Cardiac fibroblast (primary cell): ENCODE measurements around the gene CLDN22.

ENCODE experiments used
- DNase-seq, 2 donors: peaks; one replicate each; pipeline versions ENCODE4 v3.0.0 to v3.0.0-alpha.2; 2010; ENCODE audit warnings: low read depth in 2 of 2
- H3K4me3 ChIP-seq, 2 donors: replicated peaks in 1 of 2; 1 replicate in 1 of 2; 2 replicates in 1 of 2; pipeline ENCODE4 v1.5.1; 2011; ENCODE audit warnings: low read depth in 2 of 2, low read length in 2 of 2, mild to moderate bottlenecking in 2 of 2, moderate library complexity in 1 of 2
- TF ChIP-seq, protein P1 (sequence below): IDR thresholded peaks from one replicate; pipeline ENCODE4 v1.5.1; 2011; ENCODE audit warnings: low read depth, mild to moderate bottlenecking, low read length, inconsistent platforms

Gene CLDN22

DNA sequence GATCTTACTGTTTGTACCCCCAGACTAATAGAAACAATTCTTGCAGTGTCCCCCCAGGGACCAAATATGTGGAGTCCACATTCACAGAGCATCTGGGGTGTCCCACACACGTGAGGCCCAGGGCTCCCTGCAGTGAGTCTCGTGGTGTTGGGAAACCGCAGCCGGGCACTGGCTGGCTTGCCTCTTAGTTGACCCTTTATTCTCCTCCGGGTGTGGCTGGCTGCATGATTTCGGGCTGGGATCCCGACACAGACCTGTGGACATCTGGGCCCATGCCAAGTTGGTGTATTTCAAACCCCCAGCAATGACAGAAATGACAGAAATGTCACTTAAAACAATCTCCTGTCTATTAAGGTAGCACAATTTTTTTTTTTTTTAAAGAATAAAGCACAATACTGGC, 17.8 kb upstream of the CLDN22 start:
- no peak for DNase-seq
- no peak overlapping the region for H3K4me3 ChIP-seq
- TF ChIP-seq, protein P1, sequence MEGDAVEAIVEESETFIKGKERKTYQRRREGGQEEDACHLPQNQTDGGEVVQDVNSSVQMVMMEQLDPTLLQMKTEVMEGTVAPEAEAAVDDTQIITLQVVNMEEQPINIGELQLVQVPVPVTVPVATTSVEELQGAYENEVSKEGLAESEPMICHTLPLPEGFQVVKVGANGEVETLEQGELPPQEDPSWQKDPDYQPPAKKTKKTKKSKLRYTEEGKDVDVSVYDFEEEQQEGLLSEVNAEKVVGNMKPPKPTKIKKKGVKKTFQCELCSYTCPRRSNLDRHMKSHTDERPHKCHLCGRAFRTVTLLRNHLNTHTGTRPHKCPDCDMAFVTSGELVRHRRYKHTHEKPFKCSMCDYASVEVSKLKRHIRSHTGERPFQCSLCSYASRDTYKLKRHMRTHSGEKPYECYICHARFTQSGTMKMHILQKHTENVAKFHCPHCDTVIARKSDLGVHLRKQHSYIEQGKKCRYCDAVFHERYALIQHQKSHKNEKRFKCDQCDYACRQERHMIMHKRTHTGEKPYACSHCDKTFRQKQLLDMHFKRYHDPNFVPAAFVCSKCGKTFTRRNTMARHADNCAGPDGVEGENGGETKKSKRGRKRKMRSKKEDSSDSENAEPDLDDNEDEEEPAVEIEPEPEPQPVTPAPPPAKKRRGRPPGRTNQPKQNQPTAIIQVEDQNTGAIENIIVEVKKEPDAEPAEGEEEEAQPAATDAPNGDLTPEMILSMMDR = no peak

DNA sequence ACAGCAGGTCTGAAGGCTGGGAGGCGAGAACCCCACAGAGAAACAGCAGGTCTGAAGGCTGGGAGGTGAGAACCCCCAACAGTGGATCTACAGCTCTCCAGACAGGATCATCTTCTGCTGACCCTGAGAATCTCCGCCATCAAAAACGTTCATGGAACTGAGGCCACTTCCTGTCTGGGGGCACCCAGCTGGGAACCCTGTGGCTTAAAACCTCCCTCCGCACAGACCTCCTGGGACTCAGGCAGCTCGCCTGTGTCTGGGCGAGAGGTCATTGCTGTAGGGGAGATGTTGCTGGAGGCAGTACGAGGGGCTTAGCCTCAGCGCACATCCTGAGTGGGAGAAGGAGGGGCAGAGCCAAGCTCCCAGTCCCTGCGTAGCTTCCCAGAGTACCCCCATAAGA, 17.3 kb upstream of the CLDN22 start:
- TF ChIP-seq, protein P1 = no peak
- H3K4me3 ChIP-seq = no peak overlapping the region
- no peak for DNase-seq

DNA sequence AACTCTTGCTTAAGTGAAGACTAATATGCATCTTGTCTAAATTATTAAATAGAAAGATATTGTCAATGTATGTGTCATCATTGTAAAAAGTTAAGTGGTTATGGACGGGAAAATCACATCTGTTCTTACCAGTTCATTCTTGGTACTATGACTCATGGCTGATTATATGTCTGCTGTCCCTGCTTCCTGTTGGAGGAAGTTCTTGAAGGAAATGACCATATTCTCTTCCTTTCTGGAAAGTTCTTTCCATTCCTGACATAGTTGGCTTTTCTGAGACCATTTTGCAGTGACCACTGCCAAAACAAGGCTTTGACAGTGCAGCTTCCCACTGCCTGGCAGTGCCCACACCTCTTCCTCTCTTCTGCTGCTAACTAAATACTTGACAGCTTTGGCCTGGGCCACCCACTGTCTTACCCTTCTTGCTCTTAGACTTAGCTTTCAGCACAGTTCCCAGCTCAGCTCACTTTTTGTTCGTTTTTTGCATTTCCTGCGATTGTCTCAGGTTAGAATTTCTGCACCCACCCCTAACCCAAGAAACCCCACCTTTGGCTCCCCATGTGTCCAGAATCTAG, 15.4 kb upstream of the CLDN22 start:
- peak; percentile 90 to 96 for DNase-seq
- TF ChIP-seq, protein P1 = no peak
- H3K4me3 ChIP-seq = no peak overlapping the region

DNA sequence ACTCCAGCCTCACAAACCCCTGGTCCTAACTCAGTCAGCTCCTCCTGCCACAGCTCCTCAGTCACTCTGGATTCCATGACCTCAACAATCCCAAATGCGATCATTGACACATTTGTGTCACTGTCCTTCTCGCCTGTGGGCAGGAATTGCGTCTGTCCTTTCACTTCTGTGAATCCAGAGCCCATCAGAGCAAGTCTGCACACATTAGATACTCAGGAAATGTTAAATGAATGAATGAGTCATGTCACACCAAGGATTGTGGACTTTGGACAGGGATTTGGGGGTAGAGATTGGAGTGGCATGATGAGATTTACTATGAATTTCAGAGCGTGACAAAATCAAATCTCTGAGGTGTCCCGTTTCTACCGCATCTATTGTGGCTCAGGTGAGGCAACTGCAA, 13.9 kb upstream of the CLDN22 start:
- H3K4me3 ChIP-seq = no peak overlapping the region
- no peak for DNase-seq
- TF ChIP-seq, protein P1 = no peak

DNA sequence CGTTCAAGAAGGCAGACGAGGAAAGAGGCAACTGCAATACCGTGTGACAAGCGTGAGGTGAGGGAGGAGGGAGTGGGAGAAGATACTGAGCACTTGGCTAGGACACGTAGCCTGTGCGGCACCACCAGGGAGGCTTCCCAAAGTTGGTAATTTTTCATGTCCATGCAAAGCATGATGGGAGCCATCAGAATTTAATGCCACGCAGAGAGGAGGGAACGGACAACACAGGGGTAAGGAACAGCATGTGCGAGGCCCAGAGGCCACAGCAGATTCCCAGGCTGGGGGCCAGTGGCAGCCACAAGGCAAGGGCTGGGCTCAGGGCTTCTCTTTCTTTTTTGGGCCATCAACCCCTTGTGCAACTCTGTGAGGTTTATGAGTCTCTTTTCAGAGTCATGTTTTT, 13.1 kb upstream of the CLDN22 start:
- no peak overlapping the region for H3K4me3 ChIP-seq
- no peak for DNase-seq
- TF ChIP-seq, protein P1 = no peak

DNA sequence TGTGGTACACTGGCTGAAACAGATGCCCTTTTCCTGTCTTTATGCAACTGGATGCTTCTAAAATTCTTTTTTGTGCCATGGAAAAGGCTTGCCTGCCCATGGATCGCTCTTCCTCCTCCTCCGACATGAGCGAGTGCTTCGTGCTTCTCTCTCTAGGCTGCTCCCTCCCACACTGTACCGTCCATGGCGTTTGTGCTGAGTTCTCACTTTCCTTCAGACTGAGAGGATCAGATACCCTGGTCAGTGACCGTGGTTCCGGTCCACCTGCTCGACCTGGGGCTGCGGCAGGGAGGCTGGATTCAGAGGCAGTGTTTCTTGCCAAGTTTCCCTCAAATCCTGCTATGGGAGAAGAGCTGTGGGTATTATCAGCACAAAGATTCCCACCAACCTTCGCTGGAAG, 12.4 kb upstream of the CLDN22 start:
- DNase-seq = no peak
- TF ChIP-seq, protein P1 = no peak
- H3K4me3 ChIP-seq = no peak overlapping the region

DNA sequence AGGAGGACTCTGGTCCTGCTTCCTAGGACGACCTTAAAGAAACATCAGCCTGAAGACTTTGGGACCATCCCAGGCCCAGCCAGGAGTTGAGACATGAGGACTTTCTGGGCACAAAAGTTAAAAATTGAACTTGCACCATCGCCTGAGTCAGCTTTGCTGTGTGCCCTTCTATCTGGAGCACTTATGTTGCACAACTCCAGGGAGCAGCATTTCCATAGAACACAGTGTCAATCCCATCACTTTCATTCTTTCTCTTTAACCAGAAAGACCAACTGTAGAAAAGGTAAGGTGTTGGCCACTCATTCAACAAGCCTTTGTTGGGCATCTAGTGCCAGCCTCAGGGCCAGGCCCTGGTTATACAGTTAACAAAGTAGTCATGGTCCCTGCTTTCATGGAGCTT, 10.8 kb upstream of the CLDN22 start:
- H3K4me3 ChIP-seq = no peak overlapping the region
- TF ChIP-seq, protein P1 = no peak
- DNase-seq = peak in 1 of 2 donors; percentile 47
